Calu3 (cell line): Measurements from ENCODE around the gene TMEM61. TPM values are rescaled to one million over a fixed set of nuclear protein-coding genes. Genes with fewer than 3 reads are reported as not detected.
A peak's percentile ranks its signal among the peaks of the same experiment; 100 is the strongest.

ENCODE experiments used
- BruUV-seq: library from RNA; stranded (reverse); fragments of 400-500 nt; replicated peaks from 2 replicates; lab custom pipeline; 2021; lab: Mats Ljungman, UMichigan
- CTCF ChIA-PET: fragments of 300-600 bp; sonication (Branson Sonifier 250); formaldehyde crosslinking; loops from one replicate; lab custom pipeline; 2022; ENCODE audit warnings: antibody characterized with exemption; lab: Charles Lee
- DNase-seq: peaks from one replicate; pipeline ENCODE4 v3.0.0; 2022
- H3K27ac Mint-ChIP-seq: one replicate; pipeline ENCODE4 v1.8.0; 2022; ENCODE audit warnings: mixed read lengths; ENCODE audit not compliant: unreplicated experiment
- H3K27me3 Mint-ChIP-seq: one replicate; pipeline ENCODE4 v1.8.0; 2022; ENCODE audit warnings: mixed read lengths; ENCODE audit not compliant: unreplicated experiment
- H3K36me3 Mint-ChIP-seq: one replicate; pipeline ENCODE4 v1.8.0; 2022; ENCODE audit warnings: mild to moderate bottlenecking, moderate library complexity, mixed read lengths; ENCODE audit not compliant: insufficient read depth, unreplicated experiment
- H3K4me1 Mint-ChIP-seq: one replicate; pipeline ENCODE4 v1.8.0; 2022; ENCODE audit warnings: mild to moderate bottlenecking, low read depth, mixed read lengths; ENCODE audit not compliant: unreplicated experiment
- H3K4me3 Mint-ChIP-seq: one replicate; pipeline ENCODE4 v1.8.0; 2022; ENCODE audit warnings: mild to moderate bottlenecking, low read depth, moderate library complexity, mixed read lengths; ENCODE audit not compliant: unreplicated experiment
- H3K9me3 Mint-ChIP-seq: one replicate; pipeline ENCODE4 v1.8.0; 2022; ENCODE audit warnings: low read depth, mixed read lengths; ENCODE audit not compliant: unreplicated experiment
- CTCF ChIP-seq: fragments of 200-600 bp; IDR thresholded peaks from one replicate; pipeline ENCODE4 v1.8.0; 2022; ENCODE audit warnings: antibody characterized with exemption; ENCODE audit not compliant: unreplicated experiment
- intact Hi-C: fragments of 100-400 bp; cut with micrococcal nuclease; formaldehyde crosslinking; loops from one replicate; pipeline ENCODE4 v1.10.0; 2022; ENCODE audit not compliant: unreplicated experiment
- total RNA-seq: library from RNA; stranded (reverse); gene quantifications from 2 replicates; pipeline ENCODE4 v1.2.3, GENCODE V29; 2022

TMEM61 gene
- total RNA-seq, 1 experiment from 2014 or later: 0.45 TPM

DNA sequence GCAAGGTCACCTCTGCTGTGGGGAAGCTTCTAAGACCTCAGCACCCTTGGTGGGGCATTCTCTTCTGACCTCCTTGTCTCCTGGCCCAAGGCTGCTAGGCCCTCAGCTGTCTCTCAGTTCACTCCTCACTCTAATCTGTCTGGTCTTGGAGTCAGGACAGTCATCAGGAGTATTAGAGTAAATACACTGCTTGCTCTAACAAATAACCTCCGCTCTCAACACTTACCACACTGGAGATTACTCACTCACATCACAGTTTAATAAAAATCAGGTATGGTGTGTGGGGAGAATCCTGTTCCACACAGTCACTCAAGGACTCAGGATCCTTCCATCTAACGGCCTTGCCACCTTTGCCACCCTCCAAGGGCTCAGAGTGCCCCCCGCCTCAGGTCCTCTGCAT is 26.6 kb upstream of the TMEM61 start:
- peaks cover 53% of the 10 kb centered on the region for H3K4me1 Mint-ChIP-seq
- H3K27me3 Mint-ChIP-seq: no peaks in the 10 kb centered on the region
- intact Hi-C loops: no loop called here
- no TSS peak for BruUV-seq
- H3K9me3 Mint-ChIP-seq: peaks cover 8% of the 10 kb centered on the region
- no peak overlapping the region for H3K4me3 Mint-ChIP-seq
- no peak for DNase-seq
- CTCF ChIA-PET: no interaction called here
- no peaks in the 10 kb centered on the region for H3K36me3 Mint-ChIP-seq
- TF ChIP-seq CTCF: no peak
- H3K27ac Mint-ChIP-seq: no peak overlapping the region

DNA sequence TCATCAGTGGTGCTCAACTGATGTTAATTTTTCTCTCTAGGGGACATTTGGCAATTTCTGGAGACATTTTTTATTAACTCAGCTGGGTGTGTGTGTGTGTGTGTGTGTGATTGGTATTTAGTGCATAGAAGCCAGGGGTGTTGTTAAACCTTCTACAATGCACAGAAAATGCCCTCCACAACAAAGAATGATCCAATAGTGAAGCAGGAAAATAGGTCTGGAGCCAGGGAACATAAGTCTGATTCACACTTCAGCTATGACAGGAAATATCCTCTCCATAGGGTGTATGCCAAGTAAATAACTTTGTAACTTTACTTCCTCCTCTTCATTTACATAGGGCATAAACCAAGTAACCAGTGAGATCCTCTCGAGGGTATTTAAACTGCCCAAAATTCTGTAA is 25.1 kb upstream of the TMEM61 start:
- peaks cover 46% of the 10 kb centered on the region for H3K4me1 Mint-ChIP-seq
- BruUV-seq: no TSS peak
- peak overlapping the region; percentile 16 for H3K27ac Mint-ChIP-seq
- H3K36me3 Mint-ChIP-seq: no peaks in the 10 kb centered on the region
- intact Hi-C loops: no loop called here
- peaks cover 8% of the 10 kb centered on the region for H3K9me3 Mint-ChIP-seq
- CTCF ChIA-PET: interaction anchor here (0.9 kb wide), 1 partner anchor 67 kb away, joined by 3 read pairs; no protein-coding TSS in a partner anchor
- no peaks in the 10 kb centered on the region for H3K27me3 Mint-ChIP-seq
- no peak for DNase-seq
- H3K4me3 Mint-ChIP-seq: no peak overlapping the region
- no peak for TF ChIP-seq CTCF

DNA sequence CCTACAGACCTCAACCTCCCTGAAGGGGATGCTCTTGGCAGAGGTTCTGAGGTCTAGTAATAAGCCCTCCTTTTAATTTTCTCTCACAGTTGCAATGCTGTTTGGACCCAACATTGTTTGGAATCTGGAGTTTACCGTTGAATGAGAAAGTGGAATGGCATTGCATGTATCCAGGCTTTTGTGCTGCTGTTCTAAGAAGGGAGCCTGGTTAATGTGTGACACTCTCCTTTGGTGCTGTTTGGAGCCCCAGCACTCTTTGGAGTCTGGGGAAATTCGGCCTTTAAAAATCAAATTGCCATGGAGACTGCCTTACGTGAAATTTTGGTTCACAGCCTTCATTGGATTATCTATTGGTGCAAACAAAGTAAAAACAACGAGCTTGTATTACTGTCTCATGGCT is 23.7 kb upstream of the TMEM61 start:
- H3K27me3 Mint-ChIP-seq: no peaks in the 10 kb centered on the region
- no peaks in the 10 kb centered on the region for H3K36me3 Mint-ChIP-seq
- peaks cover 8% of the 10 kb centered on the region for H3K9me3 Mint-ChIP-seq
- no peak for TF ChIP-seq CTCF
- H3K4me3 Mint-ChIP-seq: no peak overlapping the region
- intact Hi-C loops: no loop called here
- no peak overlapping the region for H3K27ac Mint-ChIP-seq
- peaks cover 33% of the 10 kb centered on the region for H3K4me1 Mint-ChIP-seq
- CTCF ChIA-PET: interaction anchor here (1.4 kb wide), 1 partner anchor 12 kb away, joined by 3 read pairs; no protein-coding TSS in a partner anchor
- BruUV-seq: no TSS peak
- DNase-seq: no peak

DNA sequence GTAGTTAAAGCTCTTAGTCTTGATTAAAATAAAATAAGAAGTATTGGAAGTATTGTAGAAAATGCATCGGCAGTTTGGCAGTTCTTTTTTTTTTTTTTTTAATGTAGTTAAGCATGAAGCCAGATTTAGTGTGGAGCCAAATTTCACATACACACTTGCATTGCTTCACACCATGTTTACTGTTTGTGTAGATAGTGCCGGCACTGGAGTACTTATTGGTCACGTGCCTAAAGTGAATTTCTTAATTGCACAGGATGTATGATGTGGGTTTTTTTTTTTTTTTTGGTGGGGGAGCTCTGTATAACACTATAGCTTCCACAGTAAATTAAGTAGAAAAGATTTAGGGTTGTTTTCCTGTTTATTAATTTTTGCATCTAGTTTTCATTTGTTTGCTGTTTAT is 21.2 kb upstream of the TMEM61 start:
- H3K27ac Mint-ChIP-seq: no peak overlapping the region
- H3K9me3 Mint-ChIP-seq: peaks cover 7% of the 10 kb centered on the region
- peaks cover 21% of the 10 kb centered on the region for H3K4me1 Mint-ChIP-seq
- BruUV-seq: no TSS peak
- CTCF ChIA-PET: no interaction called here
- no peak for DNase-seq
- TF ChIP-seq CTCF: no peak
- H3K36me3 Mint-ChIP-seq: no peaks in the 10 kb centered on the region
- H3K4me3 Mint-ChIP-seq: no peak overlapping the region
- no peaks in the 10 kb centered on the region for H3K27me3 Mint-ChIP-seq
- intact Hi-C loops: no loop called here
